NCI-H1436 treated with DMSO at 0.1 percent for 48 hours (cell line): ENCODE results near the gene BRCA1.
"Not testable (repeated sequence)": the region's sequence is repeated elsewhere in the genome, so short reads cannot be mapped to it uniquely, and the experiment has no call there.

Source experiments
- DNase-seq: peaks from one replicate; lab custom pipeline; 2025; lab: John Stamatoyannopoulos, UW

Gene BRCA1

GRCh38 chr17:43068570-43069367, 56.4 kb downstream of the BRCA1 start:
- DNase-seq, result no peak

DNA sequence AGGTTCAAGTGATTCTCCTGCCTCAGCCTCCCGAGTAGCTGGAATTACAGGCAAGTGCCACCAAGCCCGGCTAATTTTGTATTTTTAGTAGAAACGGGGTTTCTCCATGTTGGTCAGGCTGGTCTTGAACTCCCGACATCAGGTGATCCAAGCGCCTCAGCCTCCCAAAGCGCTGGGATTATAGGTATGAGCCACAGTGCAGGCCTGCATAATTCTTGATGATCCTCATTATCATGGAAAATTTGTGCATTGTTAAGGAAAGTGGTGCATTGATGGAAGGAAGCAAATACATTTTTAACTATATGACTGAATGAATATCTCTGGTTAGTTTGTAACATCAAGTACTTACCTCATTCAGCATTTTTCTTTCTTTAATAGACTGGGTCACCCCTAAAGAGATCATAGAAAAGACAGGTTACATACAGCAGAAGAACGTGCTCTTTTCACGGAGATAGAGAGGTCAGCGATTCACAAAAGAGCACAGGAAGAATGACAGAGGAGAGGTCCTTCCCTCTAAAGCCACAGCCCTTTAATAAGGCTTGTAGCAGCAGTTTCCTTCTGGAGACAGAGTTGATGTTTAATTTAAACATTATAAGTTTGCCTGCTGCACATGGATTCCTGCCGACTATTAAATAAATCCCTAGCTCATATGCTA, 62.1 kb downstream of the BRCA1 start:
- no peak for DNase-seq

- no peak for DNase-seq
Measured at GRCh38 chr17:43056051-43056450, 69.1 kb downstream of the BRCA1 start.

GRCh38 chr17:43053008-43053407, 72.2 kb downstream of the BRCA1 start:
- DNase-seq, result not testable (repeated sequence)

DNA sequence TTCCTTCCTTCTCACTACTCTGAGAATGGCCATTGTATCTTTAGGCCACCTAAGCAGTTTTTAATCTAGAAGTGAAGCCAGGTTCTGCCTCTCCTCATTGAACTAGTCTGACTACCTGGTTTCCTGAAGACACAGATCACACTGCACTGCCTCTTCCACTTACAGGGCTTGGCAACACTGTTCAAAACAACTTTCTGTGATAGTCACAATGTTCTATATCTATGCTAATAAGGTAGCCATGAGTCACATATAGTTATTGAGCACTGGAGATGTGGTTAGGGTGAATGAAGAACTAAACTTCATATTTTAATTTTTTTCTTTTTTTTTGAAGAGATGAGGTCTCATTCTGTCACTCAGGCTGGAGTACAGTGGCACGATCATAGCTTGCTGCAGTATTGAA, 73.2 kb downstream of the BRCA1 start:
- DNase-seq, result no peak

- DNase-seq, result no peak
Measured at GRCh38 chr17:43044024-43044423, 81.1 kb downstream of the BRCA1 start.

GRCh38 chr17:43043307-43043706, 81.9 kb downstream of the BRCA1 start:
- no peak for DNase-seq

DNA sequence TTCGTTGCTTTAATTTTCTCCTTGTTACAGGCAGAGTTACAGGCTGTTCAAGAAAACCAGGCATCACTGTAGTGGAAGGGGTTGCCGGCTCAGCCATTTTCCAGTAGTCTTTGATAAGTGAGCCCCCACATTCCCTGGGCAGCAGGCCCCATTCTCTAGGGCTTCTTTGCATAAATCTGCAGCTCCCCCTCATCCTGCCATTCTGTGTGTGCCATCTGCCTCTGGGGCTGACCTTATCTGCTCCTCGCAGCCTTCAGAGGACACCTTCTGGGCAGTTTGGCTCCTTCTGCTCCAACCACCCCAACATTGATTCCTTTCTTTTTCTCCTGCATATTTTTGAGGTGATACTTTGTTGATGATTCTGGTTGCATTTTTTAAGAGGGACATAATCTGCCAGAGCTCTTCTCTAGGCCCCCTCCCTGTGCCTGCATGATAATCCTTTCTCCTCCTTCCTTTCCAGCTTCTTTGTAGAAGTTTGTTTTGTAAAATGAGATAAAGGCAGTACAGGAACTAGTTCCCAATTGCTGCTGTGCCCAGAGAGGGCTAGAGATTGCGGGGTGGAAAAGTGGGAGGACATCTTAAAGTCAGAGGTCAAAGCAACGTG, 83.0 kb downstream of the BRCA1 start:
- no peak for DNase-seq

GRCh38 chr17:43040655-43041054, 84.5 kb downstream of the BRCA1 start:
- DNase-seq, result no peak

GRCh38 chr17:43039646-43040045, 85.5 kb downstream of the BRCA1 start:
- DNase-seq, result no peak

GRCh38 chr17:43034894-43035293, 90.3 kb downstream of the BRCA1 start:
- no peak for DNase-seq

DNA sequence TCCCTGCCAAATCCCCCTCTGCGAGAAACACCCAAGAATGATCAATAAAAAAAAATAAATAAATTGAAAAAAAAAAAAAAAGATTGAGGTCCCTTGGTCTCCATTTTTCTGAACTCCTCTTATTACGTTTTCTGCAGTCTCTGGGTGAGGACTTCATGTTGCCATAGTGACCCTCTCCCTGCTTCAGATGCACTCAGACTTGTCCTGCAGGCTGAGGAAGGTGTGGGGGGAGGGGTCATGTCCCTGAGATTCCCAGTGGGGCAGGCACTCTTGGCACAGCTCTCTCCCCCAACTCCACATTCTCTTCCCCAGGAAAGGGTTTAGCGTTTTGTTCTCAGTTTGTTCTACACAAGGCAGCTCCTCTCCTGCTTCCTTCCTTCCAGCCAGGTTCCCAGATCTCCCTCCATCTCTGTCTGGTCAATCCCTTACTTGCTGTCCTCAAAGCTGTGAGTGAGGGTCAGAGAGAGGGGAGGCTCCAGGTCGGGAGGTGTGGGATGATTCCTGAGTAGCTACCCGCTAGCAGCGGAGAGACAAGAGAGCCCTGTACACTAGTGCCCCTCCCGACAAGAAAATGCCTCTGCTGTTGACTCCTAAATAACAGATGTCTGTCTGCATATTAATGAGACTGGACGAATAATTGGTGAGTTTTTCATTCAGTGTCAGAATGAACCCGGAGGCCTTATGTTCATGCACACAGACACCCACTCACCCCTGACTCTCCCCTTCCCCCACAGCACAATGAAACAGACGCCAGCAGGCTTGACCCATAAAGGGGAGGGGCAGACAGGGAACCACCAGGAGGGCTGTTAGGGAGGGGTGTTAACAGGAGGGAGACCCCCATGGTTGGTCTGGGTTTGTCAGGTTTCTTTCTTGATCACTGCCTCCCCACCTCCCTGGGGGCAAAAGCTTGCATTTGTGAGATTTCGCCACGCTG, 90.9 kb downstream of the BRCA1 start:
- no peak for DNase-seq

DNA sequence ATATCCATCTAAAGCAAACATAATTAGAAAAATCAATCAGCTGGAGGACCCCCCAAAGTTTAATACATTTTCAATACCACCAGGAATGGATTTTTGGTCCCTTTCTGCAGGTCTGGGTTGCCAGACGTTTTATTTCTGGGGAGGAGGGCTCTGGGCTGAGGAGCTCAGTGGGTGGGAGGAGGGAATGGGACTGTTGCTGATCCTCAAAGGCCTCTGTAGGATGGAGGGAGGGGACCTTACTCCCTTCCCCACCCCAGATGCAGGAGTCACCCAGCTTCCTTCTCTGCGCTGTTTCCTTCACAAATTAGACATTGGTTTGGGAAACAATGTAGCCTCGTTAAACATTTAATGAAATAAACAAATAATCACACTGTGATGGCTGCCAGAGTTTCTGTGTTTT, 93.5 kb downstream of the BRCA1 start:
- no peak for DNase-seq

DNA sequence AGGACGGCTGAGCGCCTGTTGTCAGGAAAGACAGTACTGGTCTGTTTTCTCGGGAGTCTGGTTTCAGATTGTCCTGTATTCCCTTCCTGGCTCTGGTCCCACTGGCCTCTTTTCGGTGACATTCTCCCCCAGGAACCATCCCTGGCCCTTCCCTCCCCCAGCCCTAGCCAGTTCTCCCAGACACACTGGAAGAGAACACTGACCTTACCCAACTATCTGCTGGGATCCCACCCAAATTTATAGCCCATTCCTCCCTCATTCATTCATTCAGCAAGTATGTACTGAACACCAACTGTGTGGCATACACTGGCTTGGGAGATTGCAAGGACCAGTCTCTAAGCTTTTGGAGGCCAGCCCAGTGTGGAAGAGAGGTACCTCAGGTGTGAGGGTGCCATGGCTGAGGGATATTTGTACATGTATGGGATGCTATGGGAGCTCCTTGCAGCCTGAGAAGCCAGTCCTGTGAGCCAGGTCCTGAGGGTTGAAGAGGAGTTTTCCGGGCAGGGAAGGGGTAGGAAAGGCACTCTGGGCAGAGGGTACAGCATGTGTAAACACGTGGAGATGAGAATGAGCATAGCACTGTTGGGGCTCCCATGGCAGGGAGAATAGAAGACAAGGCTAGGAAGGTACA, 94.9 kb downstream of the BRCA1 start:
- no peak for DNase-seq

- no peak for DNase-seq
Measured at GRCh38 chr17:43028221-43028861, 96.8 kb downstream of the BRCA1 start.

DNA sequence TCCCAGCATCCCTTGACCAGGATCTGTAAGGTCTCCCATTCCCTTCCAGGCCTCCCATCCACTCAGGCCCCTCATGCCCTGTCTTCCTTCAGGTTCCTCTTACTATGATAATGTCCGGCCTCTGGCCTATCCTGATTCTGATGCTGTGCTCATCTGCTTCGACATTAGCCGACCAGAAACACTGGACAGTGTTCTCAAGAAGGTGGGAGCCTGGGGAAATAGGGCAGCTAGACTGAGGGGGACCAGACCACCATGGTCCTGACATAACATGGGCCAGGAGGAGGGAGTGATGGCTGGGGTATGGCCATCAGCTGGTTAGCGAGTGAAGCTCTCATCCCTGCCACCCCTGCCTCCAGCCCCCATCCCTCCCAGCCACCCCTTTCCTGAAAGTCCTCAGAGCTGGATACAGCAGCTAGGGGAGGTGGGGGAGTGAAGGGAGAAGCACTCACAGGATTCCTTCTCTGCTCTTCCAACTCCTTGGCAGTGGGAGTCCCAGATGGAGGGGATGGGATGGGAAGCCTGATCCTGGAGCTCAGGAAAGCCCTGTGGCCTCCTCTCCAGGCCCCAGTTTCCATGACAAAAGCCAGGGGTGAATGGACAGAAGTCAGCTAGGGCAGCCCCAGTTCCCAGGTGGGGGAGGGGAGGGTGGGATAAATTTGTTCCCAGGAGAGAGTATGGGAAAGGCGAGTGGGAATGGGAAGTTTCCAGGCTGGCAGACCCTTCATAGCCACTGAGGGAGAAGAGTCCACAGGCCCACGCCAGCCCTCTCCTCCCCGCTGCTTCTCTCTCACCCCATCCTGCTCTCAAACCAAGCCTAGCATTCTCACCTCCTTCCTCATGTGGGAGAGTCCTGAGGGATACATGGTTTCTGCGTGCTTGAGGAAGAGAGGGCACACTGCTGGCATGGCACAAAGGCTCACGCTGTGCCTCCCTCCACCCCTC, 97.8 kb downstream of the BRCA1 start:
- no peak for DNase-seq

- no peak for DNase-seq
Measured at GRCh38 chr17:43026595-43026994, 98.6 kb downstream of the BRCA1 start.

GRCh38 chr17:43025766-43026537, 99.2 kb downstream of the BRCA1 start:
- DNase-seq, result no peak

- DNase-seq, result no peak
Measured at GRCh38 chr17:43025290-43025657, 99.9 kb downstream of the BRCA1 start.
